Transverse colon (tissue), 4 donors: ENCODE results near the gene TNK2. TPM values are rescaled to one million over a fixed set of nuclear protein-coding genes. Genes with fewer than 3 reads are reported as not detected.

Source experiments
- DNase-seq: peaks from one replicate; pipeline ENCODE4 v3.0.0-alpha.2; 2019
- H3K27ac ChIP-seq, 4 donors: fragments of 200-600 bp; sonication (generic); 2 replicates each; pipeline ENCODE4 v1.5.1; 2016 to 2018; ENCODE audit warnings: inconsistent platforms in 4 of 4
- H3K27me3 ChIP-seq: fragments of 200-600 bp; sonication (generic); 2 replicates; pipeline ENCODE4 v1.5.1; 2017; ENCODE audit warnings: inconsistent platforms
- H3K36me3 ChIP-seq, 4 donors: fragments of 200-600 bp; sonication (generic); 2 replicates each; pipeline ENCODE4 v1.5.1; 2017 to 2019; ENCODE audit warnings: inconsistent platforms in 4 of 4
- H3K4me1 ChIP-seq, 4 donors: fragments of 200-600 bp; sonication (generic); 2 replicates each; pipeline ENCODE4 v1.5.1; 2017 to 2020; ENCODE audit warnings: inconsistent platforms in 4 of 4
- H3K4me3 ChIP-seq, 4 donors: fragments of 200-600 bp; sonication (generic); 1 replicate in 1 of 4; 2 replicates in 3 of 4; pipeline versions ENCODE4 v1.5.1 to v1.6.1; 2017 to 2019; ENCODE audit warnings: inconsistent platforms in 4 of 4
- H3K9me3 ChIP-seq, 2 donors: fragments of 200-600 bp; sonication (generic); 2 replicates each; pipeline ENCODE4 v1.5.1; 2017 to 2019; ENCODE audit warnings: inconsistent platforms in 2 of 2
- EP300 ChIP-seq: sonication (generic); formaldehyde crosslinking; IDR thresholded peaks from one replicate; pipeline ENCODE4 v1.6.1; 2017; ENCODE audit warnings: antibody characterized with exemption, low read depth
- POLR2A ChIP-seq: fragments of 450-650 bp; IDR thresholded peaks from one replicate; pipeline ENCODE4 v1.6.1; 2016; ENCODE audit warnings: antibody characterized with exemption, mild to moderate bottlenecking, moderate library complexity
- POLR2AphosphoS5 ChIP-seq, 3 donors: sonication (generic); formaldehyde crosslinking; IDR thresholded peaks; one replicate each; pipeline ENCODE4 v1.6.1; 2016; ENCODE audit warnings: antibody characterized with exemption in 3 of 3
- WGBS, 2 donors: methylation state at CpG; one replicate each; pipeline ENCODE4 v1.1.5; 2018; ENCODE audit warnings: low coverage in 1 of 2; 5-methylcytosine and 5-hydroxymethylcytosine counted together
- in situ Hi-C, 4 donors: fragments of 200-750 bp; cut with MboI; loops; one replicate each; pipeline versions ENCODE4 v1.15.0 to v1.15.1; 2017; ENCODE audit warnings: low sequenced_read_pairs in 3 of 4, low pct_ligation_motif_present in 1 of 4, low pct_unique_long_range_greater_than_20kb in 1 of 4
- intact Hi-C: fragments of 100-400 bp; cut with DNase I; formaldehyde crosslinking; loops from one replicate; pipeline ENCODE4 v1.15.1; 2023; ENCODE audit warnings: low total_unique reads
- total RNA-seq, 4 donors: library from RNA; depleted of rRNA; stranded (reverse); fragments of >200 nt; gene quantifications; one replicate each; pipeline ENCODE4 v1.1.0, GENCODE V29; 2016
- TF ChIP-seq, protein P1 (sequence below), 5 experiments: fragments of 200-600 bp in 3 of 5; fragments of 450-650 bp in 2 of 5; sonication (generic) in 3 of 5; IDR thresholded peaks; 1 replicate in 2 of 5; 2 replicates in 3 of 5; pipeline ENCODE4 v1.5.1; 2016 to 2017; ENCODE audit warnings: antibody characterized with exemption in 5 of 5, inconsistent platforms in 3 of 5, mild to moderate bottlenecking in 2 of 5, moderate library complexity in 1 of 5

TNK2 gene
- total RNA-seq, 4 donors from 2014 or later: 19.1 to 74.1 (median 21.3) TPM

DNA sequence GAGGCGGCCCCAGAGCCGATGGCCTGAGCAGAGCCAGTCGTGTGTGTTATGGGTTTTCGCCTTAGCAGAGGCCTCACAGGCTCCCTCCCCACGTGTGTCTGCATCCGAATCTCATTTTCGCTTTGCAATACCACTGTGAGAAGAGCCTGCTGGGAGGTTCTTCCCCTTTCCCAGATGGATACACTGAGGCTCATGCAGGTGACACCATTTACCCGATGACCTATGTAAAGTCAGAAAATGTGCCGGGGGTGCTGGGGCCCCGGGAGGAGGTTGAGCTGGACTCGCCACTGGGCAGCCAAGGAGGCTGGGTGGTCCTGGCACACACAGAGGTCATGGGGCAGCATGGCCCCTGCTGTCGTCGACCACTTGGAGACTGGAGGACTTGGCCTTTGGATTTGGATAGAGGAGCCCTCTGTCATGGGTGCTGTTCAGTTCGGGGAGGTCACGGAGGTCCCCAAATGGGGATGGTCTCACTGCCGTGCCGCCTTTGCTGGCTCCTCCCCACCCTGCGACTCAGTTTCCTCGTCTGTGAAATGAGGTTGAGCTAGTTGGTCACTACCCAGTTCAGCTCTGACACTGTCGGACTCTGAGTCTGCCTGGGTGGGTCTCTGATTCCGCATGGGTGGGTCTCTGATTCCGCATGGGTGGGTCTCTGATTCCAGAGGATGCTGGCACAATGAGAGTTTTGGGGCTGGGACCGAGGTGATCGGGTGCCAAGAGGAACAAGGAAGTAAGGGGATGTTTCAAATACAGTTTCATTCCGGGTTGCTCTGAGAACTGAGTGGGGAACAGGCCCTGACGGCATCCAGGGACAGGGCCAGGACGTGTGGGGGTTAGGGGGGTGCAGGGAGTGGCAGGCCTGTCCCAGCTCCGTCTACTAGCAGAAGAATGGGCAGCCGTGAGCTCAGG lies 73.4 kb downstream of the TNK2 start:
- no peaks in the 10 kb centered on the region for H3K27me3 ChIP-seq
- H3K9me3 ChIP-seq: no peaks in the 10 kb centered on the region
- TF ChIP-seq POLR2AphosphoS5 (IDR thresholded peaks at IDR 0.05) (peak in 1 of 3 donors; percentile 17), EP300 (no peak), POLR2A (no peak)
- TF ChIP-seq, protein P1, sequence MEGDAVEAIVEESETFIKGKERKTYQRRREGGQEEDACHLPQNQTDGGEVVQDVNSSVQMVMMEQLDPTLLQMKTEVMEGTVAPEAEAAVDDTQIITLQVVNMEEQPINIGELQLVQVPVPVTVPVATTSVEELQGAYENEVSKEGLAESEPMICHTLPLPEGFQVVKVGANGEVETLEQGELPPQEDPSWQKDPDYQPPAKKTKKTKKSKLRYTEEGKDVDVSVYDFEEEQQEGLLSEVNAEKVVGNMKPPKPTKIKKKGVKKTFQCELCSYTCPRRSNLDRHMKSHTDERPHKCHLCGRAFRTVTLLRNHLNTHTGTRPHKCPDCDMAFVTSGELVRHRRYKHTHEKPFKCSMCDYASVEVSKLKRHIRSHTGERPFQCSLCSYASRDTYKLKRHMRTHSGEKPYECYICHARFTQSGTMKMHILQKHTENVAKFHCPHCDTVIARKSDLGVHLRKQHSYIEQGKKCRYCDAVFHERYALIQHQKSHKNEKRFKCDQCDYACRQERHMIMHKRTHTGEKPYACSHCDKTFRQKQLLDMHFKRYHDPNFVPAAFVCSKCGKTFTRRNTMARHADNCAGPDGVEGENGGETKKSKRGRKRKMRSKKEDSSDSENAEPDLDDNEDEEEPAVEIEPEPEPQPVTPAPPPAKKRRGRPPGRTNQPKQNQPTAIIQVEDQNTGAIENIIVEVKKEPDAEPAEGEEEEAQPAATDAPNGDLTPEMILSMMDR (IDR thresholded peaks at IDR 0.05): no peak
- 77 to 78% methylated on average over 8 to 29 of the region's 29 CpGs for WGBS, 2 donors
- H3K27ac ChIP-seq: peak overlapping the region in 3 of 4 donors; percentile 21 to 47 (median 41)
- intact Hi-C loops: no loop called here
- peak; percentile 67 for DNase-seq
- no peaks in the 10 kb centered on the region for H3K36me3 ChIP-seq
- H3K4me3 ChIP-seq: no peak overlapping the region
- in situ Hi-C loops: no loop called here
- H3K4me1 ChIP-seq: peaks cover 0 to 8% (median 6%) of the 10 kb centered on the region in 4 donors

DNA sequence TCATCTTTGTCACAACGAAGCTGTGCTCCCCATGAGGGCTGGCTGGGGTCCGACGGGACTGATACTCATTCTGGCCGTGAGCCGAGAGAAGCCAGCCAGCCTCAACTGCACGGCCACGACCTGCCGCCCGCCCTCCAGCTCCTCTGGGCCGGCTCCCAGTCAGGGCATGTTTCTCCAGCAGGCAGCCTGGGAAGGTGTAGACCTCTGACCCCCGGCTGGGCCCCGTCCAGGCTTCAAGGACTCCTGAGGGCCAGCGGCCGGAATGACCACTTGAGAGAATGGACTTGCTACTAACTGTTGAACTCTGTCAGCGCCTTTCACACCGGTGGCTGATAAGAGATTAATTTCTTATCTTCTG lies 78.5 kb downstream of the TNK2 start:
- no peaks in the 10 kb centered on the region for H3K9me3 ChIP-seq
- DNase-seq: no peak
- peak overlapping the region; percentile 70 to 88 (median 82) for H3K27ac ChIP-seq
- no peaks in the 10 kb centered on the region for H3K27me3 ChIP-seq
- no peaks in the 10 kb centered on the region for H3K36me3 ChIP-seq
- in situ Hi-C loops: no loop called here
- H3K4me1 ChIP-seq: peaks cover 6 to 26% (median 22%) of the 10 kb centered on the region in 4 donors
- WGBS, 2 donors: 42 to 73% methylated on average over 4 to 11 of the region's 16 CpGs
- TF ChIP-seq EP300 (no peak), POLR2AphosphoS5 (IDR thresholded peaks at IDR 0.05) (no peak), POLR2A (no peak)
- TF ChIP-seq, protein P1 (IDR thresholded peaks at IDR 0.05): no peak
- intact Hi-C loops: no loop called here
- H3K4me3 ChIP-seq: no peak overlapping the region

DNA sequence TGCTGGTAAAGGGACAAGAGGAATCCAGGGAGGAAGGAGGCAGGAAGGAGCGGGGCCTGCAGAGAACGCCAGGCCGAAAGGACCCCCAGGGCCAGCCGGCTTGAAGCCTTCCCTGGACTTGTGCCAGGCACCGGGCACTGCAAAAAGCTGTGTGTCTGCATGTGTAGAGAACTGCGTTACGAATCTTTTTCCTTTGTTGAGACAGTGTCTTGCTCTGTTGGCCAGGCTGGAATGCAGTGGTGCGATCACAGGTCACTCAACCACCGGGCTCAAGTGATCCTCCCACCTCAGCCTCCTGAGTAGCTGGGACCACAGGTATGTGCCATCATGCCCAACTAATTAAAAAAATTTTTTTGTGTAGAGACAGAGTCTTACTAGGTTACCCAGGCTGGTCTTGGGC lies 79.6 kb downstream of the TNK2 start:
- in situ Hi-C loops (no loop called here), intact Hi-C loops (no loop called here)
- peaks cover 6 to 29% (median 26%) of the 10 kb centered on the region in 4 donors for H3K4me1 ChIP-seq
- no peaks in the 10 kb centered on the region for H3K36me3 ChIP-seq
- TF ChIP-seq EP300: no peak
- TF ChIP-seq, protein P1 (IDR thresholded peaks at IDR 0.05): no peak
- no peak for TF ChIP-seq POLR2A
- no peak for TF ChIP-seq POLR2AphosphoS5 (IDR thresholded peaks at IDR 0.05)
- no peaks in the 10 kb centered on the region for H3K9me3 ChIP-seq
- DNase-seq: no peak
- no peaks in the 10 kb centered on the region for H3K27me3 ChIP-seq
- WGBS, 2 donors: 33 to 47% methylated on average over 3 to 9 of the region's 9 CpGs
- peak overlapping the region; percentile 77 to 88 (median 82) for H3K27ac ChIP-seq
- H3K4me3 ChIP-seq: no peak overlapping the region

DNA sequence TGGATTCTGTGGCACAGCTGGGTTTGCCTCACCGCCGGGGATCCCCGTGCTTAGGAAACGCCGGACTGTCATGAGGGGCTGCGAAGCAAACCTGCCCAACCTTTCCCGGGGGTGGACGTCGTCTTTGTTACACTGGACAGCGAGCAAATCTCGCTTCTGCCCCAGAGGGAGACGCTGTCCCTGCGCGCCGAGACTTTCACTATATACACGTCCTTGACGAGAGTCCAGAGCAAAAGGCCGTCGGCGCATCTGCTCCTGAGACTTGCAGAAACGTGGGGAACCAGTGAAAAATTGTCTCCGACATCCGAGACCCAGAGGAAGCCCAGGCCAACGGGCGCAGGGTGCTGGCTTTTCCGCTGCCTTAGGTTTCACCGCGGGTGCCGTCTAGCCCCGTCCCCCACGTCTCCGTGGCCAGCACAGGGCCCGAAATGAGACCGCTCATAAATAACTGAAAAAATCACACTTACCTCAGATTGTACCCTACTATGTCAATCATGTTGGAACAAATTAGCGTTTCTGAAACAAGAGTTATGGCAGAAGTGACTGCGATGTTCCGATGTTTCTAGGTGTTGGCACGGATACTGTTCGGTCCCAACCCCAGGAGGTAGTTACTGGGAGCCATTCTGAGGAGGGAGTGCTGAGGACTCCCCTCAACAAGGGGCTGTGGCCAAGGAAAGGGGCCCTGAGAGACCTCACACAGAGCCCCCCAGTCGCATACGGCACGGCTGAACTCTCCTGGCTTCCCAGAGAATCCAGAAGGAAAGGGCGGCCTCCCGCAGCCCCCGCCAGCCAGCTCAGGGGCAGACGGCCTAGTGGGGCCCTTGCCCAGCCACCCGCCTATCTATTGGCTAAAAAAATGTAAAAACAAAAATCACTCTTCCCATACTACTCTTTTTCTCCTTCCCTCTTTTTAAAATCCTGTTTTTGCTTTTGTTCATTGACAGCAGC lies 82.2 kb downstream of the TNK2 start:
- intact Hi-C loops: no loop called here
- H3K27me3 ChIP-seq: peaks cover 1% of the 10 kb centered on the region
- H3K27ac ChIP-seq: no peak overlapping the region
- peaks cover 6 to 38% (median 31%) of the 10 kb centered on the region in 4 donors for H3K4me1 ChIP-seq
- no peak overlapping the region for H3K4me3 ChIP-seq
- H3K9me3 ChIP-seq: no peaks in the 10 kb centered on the region
- TF ChIP-seq POLR2AphosphoS5 (IDR thresholded peaks at IDR 0.05) (no peak), POLR2A (no peak), EP300 (no peak)
- TF ChIP-seq, protein P1 (IDR thresholded peaks at IDR 0.05): no peak
- H3K36me3 ChIP-seq: no peaks in the 10 kb centered on the region
- in situ Hi-C loops: no loop called here
- DNase-seq: no peak
- 93 to 98% methylated on average over 6 to 43 of the region's 47 CpGs for WGBS, 2 donors
